OCI-LY7 (cell line): ENCODE results near the gene SPAG9. TPM values are rescaled to one million over a fixed set of nuclear protein-coding genes. Genes with fewer than 3 reads are reported as not detected.

Source experiments
- BruUV-seq: library from RNA; stranded (reverse); fragments of 400-500 nt; replicated peaks from 2 replicates; lab custom pipeline; 2021; lab: Mats Ljungman, UMichigan
- CTCF ChIA-PET: fragments of 300-600 bp; sonication (Branson Sonifier 250); formaldehyde crosslinking; loops from one replicate; lab custom pipeline; 2022; ENCODE audit warnings: antibody characterized with exemption; ENCODE audit not compliant: unreplicated experiment; lab: Charles Lee
- POLR2A ChIA-PET: fragments of 300-600 bp; sonication (Branson Sonifier 250); formaldehyde crosslinking; loops from one replicate; lab custom pipeline; 2022; ENCODE audit warnings: antibody characterized with exemption; lab: Charles Lee
- DNase-seq: peaks from one replicate; pipeline ENCODE4 v3.0.0-alpha.2; 2015; ENCODE audit warnings: low spot score
- H2AFZ ChIP-seq: fragments of 200-600 bp; sonication (generic), shearing (Covaris generic); 2 replicates; pipeline ENCODE4 v1.6.1; 2014; ENCODE audit warnings: mild to moderate bottlenecking, antibody characterized with exemption, low read length, moderate library complexity
- H3K27ac ChIP-seq: fragments of 200-600 bp; sonication (generic); 2 replicates; pipeline ENCODE4 v1.5.1; 2014; ENCODE audit warnings: mixed run types, low read depth, mild to moderate bottlenecking, moderate library complexity, low read length, inconsistent platforms; ENCODE audit not compliant: poor library complexity, severe bottlenecking
- H3K36me3 ChIP-seq: fragments of 200-600 bp; sonication (generic); 2 replicates; pipeline ENCODE4 v1.6.1; 2014; ENCODE audit warnings: mild to moderate bottlenecking, antibody characterized with exemption, low read length, moderate library complexity, mixed read lengths; ENCODE audit not compliant: insufficient read depth
- H3K4me1 ChIP-seq: fragments of 200-600 bp; sonication (generic); 2 replicates; pipeline ENCODE4 v1.5.1; 2014; ENCODE audit warnings: mild to moderate bottlenecking, low read length; ENCODE audit not compliant: insufficient read depth, poor library complexity, severe bottlenecking
- H3K4me2 ChIP-seq: fragments of 200-600 bp; sonication (generic); 2 replicates; pipeline ENCODE4 v1.6.1; 2014; ENCODE audit warnings: mild to moderate bottlenecking, low read length
- H3K4me3 ChIP-seq: fragments of 200-600 bp; sonication (generic); 2 replicates; pipeline ENCODE4 v1.5.1; 2014; ENCODE audit warnings: mild to moderate bottlenecking, low read depth, low read length; ENCODE audit not compliant: poor library complexity, severe bottlenecking
- H3K79me2 ChIP-seq: fragments of 200-600 bp; sonication (generic); 2 replicates; pipeline ENCODE4 v1.6.1; 2016; ENCODE audit warnings: low read depth, mild to moderate bottlenecking, low read length, moderate library complexity, mixed read lengths; ENCODE audit not compliant: insufficient read depth
- H3K9me2 ChIP-seq: fragments of 200-600 bp; sonication (generic); 2 replicates; pipeline ENCODE4 v1.6.1; 2016; ENCODE audit warnings: mild to moderate bottlenecking, low read length, mixed read lengths; ENCODE audit not compliant: insufficient read depth
- H3K9me3 ChIP-seq: fragments of 200-600 bp; sonication (generic); 2 replicates; pipeline ENCODE4 v1.6.1; 2014; ENCODE audit warnings: mild to moderate bottlenecking, mixed run types, low read length, mixed read lengths
- H4K20me1 ChIP-seq: fragments of 200-600 bp; sonication (generic); 2 replicates; pipeline ENCODE4 v1.6.1; 2014; ENCODE audit warnings: mild to moderate bottlenecking, antibody characterized with exemption, low read length, moderate library complexity, mixed read lengths; ENCODE audit not compliant: insufficient read depth
- CTCF ChIP-seq: fragments of 200-600 bp; sonication (generic); conservative IDR thresholded peaks from 2 replicates; pipeline ENCODE4 v1.5.1; 2014; ENCODE audit warnings: mild to moderate bottlenecking, antibody characterized with exemption, low read length, moderate library complexity, mixed read lengths
- EZH2phosphoT487 ChIP-seq: fragments of 200-600 bp; sonication (generic); IDR thresholded peaks from 2 replicates; pipeline ENCODE4 v1.6.1; 2018; ENCODE audit warnings: low read depth, borderline replicate concordance, mild to moderate bottlenecking, mixed run types, antibody characterized with exemption, low read length, moderate library complexity, mixed read lengths
- intact Hi-C: fragments of 100-400 bp; cut with micrococcal nuclease; formaldehyde crosslinking; loops from one replicate; pipeline ENCODE4 v1.10.0; 2022; ENCODE audit not compliant: unreplicated experiment
- total RNA-seq, 2 experiments: library from RNA; depleted of rRNA in 1 of 2; stranded (reverse); fragments of >200 nt in 1 of 2; shearing (Covaris generic) in 1 of 2; gene quantifications; 2 replicates each; pipeline ENCODE4 v1.2.3, GENCODE V29; 2014 to 2022

SPAG9 gene
- total RNA-seq, 2 experiments from 2014 or later: 75.5 to 78.9 TPM

GRCh38 chr17:51004249-51004648, 116.4 kb downstream of the SPAG9 start:
- H3K9me3 ChIP-seq: no peaks in the 10 kb centered on the region
- BruUV-seq: no TSS peak
- H3K4me3 ChIP-seq: no peak overlapping the region
- no peaks in the 10 kb centered on the region for H3K4me1 ChIP-seq
- H2AFZ ChIP-seq: no peak overlapping the region
- H3K27ac ChIP-seq: no peak overlapping the region
- no peak overlapping the region for H3K4me2 ChIP-seq
- intact Hi-C loops: no loop called here
- POLR2A ChIA-PET: interaction anchor here (1.0 to 1.2 kb wide), 3 partner anchors 38 to 158 kb away, joined by 3 to 5 read pairs (median 4); no protein-coding TSS in a partner anchor
- DNase-seq: no peak
- H3K36me3 ChIP-seq: peaks cover 79% of the 10 kb centered on the region
- no peaks in the 10 kb centered on the region; the same call in 1 of the 2 replicates for H4K20me1 ChIP-seq
- CTCF ChIA-PET: interaction anchor here (0.9 kb wide), 1 partner anchor 149 kb away, joined by 3 read pairs; the partner anchor contains the start of gene NME1
- no peaks in the 10 kb centered on the region for H3K9me2 ChIP-seq
- no peaks in the 10 kb centered on the region for H3K79me2 ChIP-seq
- TF ChIP-seq CTCF (no peak), EZH2phosphoT487 (no peak)

GRCh38 chr17:51000835-51001638, 119.6 kb downstream of the SPAG9 start:
- no TSS peak for BruUV-seq
- H3K79me2 ChIP-seq: no peaks in the 10 kb centered on the region
- H4K20me1 ChIP-seq: no peaks in the 10 kb centered on the region; the same call in 1 of the 2 replicates
- H3K36me3 ChIP-seq: peaks cover 88% of the 10 kb centered on the region
- TF ChIP-seq CTCF (peak; percentile 91), EZH2phosphoT487 (no peak)
- H3K4me2 ChIP-seq: no peak overlapping the region
- POLR2A ChIA-PET: interaction anchor here (0.6 to 0.7 kb wide), 3 partner anchors 46 to 164 kb away, joined by 3 to 4 read pairs (median 3); no protein-coding TSS in a partner anchor
- no peak overlapping the region for H3K4me3 ChIP-seq
- H3K27ac ChIP-seq: no peak overlapping the region
- no peaks in the 10 kb centered on the region for H3K9me2 ChIP-seq
- intact Hi-C loops: loop anchor here (1.0 kb wide), 2 partner anchors 55 to 152 kb away; partner anchors contain the start of gene NME1
- H3K4me1 ChIP-seq: no peaks in the 10 kb centered on the region
- peak; percentile 80 for DNase-seq
- CTCF ChIA-PET: interaction anchor here (1.1 kb wide), 1 partner anchor 51 kb away, joined by 3 read pairs; no protein-coding TSS in a partner anchor
- no peaks in the 10 kb centered on the region for H3K9me3 ChIP-seq
- no peak overlapping the region for H2AFZ ChIP-seq
